Stimulated activated naive B cell treated with anti-CD40 and anti-IgM and Interleukin-4, amounts not matched to agents 10 μg/mL and 1 μg/mL and 100 μg/mL, for 72 hours (primary cell): Measurements from ENCODE around the gene KCNMA1.

Source experiments
- ATAC-seq, 2 donors: fragments of 150-1000 bp; cut with Tn5 transposase; replicated peaks; 2 replicates each; pipeline ENCODE4 v1.10.0; 2021; ENCODE audit warnings: moderate library complexity in 1 of 2
- DNase-seq: peaks from one replicate; pipeline ENCODE4 v3.0.0; 2021
- H3K27ac Mint-ChIP-seq: one replicate; pipeline ENCODE4 v1.8.0; 2022; ENCODE audit warnings: mild to moderate bottlenecking, mixed read lengths
- H3K27me3 Mint-ChIP-seq, 2 donors: one replicate each; pipeline ENCODE4 v1.8.0; 2022; ENCODE audit warnings: mixed read lengths in 2 of 2
- H3K36me3 Mint-ChIP-seq, 2 donors: one replicate each; pipeline ENCODE4 v1.8.0; 2022; ENCODE audit warnings: mixed read lengths in 2 of 2, mild to moderate bottlenecking in 1 of 2
- H3K4me1 Mint-ChIP-seq, 2 donors: one replicate each; pipeline ENCODE4 v1.8.0; 2022; ENCODE audit warnings: mixed read lengths in 2 of 2, mild to moderate bottlenecking in 1 of 2
- H3K4me3 Mint-ChIP-seq, 2 donors: one replicate each; pipeline ENCODE4 v1.8.0; 2022; ENCODE audit warnings: mild to moderate bottlenecking in 2 of 2, mixed read lengths in 2 of 2, moderate library complexity in 1 of 2
- H3K9me3 Mint-ChIP-seq, 2 donors: one replicate each; pipeline ENCODE4 v1.8.0; 2022; ENCODE audit warnings: mixed read lengths in 2 of 2, mild to moderate bottlenecking in 1 of 2

Gene KCNMA1

DNA sequence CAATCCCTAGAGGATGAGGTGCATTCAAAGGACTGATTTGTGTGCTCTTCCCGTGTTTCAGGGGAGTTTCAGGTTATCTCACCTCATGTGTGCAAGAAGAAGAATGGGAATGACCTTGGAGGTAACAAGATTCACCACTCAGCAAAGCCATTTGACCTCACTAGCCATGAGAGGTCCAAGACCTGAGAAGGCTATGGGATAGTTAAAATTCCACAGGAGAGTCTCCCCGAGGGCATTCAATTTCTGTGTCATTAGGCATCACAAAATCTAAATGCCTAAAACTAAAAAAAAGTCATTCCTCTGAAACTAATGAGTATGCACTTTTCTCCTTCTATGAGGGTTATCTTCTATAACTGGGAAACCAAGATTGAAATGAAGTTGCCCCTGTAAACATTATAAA lies 433.4 kb downstream of the KCNMA1 start:
- ATAC-seq (no peak), DNase-seq (no peak)
- H3K27ac Mint-ChIP-seq, result no peak overlapping the region
- H3K36me3 Mint-ChIP-seq, result no peaks in the 10 kb centered on the region
- H3K9me3 Mint-ChIP-seq, result peaks cover 3 to 4% of the 10 kb centered on the region in 2 donors
- no peaks in the 10 kb centered on the region for H3K4me1 Mint-ChIP-seq
- H3K27me3 Mint-ChIP-seq, result peaks cover 13 to 21% of the 10 kb centered on the region in 2 donors
- H3K4me3 Mint-ChIP-seq, result no peak overlapping the region

DNA sequence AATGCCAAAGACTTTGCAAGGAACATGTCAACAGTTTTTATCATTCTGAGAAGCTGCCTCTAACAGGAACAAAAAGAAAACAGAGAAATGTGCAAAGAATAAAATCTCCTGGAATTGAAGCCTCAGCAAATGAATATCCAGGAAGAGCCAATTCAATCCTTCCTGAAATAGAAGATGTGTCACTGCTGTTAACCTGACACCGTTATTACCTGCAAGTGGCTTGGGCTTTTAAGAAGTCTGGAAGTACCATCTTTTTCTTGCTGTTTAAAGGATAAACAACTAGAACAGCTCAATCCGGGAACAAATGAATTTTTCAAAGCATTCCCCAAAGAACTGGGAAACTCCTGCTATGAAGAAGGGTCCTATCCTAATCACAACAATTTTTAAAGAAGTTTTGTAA lies 434.8 kb downstream of the KCNMA1 start:
- ATAC-seq, result no peak
- Mint-ChIP-seq H3K4me1 (no peaks in the 10 kb centered on the region), H3K4me3 (no peak overlapping the region), H3K9me3 (peaks cover 3 to 4% of the 10 kb centered on the region in 2 donors), H3K27ac (no peak overlapping the region), H3K36me3 (no peaks in the 10 kb centered on the region), H3K27me3 (peaks cover 13 to 21% of the 10 kb centered on the region in 2 donors)
- no peak for DNase-seq

DNA sequence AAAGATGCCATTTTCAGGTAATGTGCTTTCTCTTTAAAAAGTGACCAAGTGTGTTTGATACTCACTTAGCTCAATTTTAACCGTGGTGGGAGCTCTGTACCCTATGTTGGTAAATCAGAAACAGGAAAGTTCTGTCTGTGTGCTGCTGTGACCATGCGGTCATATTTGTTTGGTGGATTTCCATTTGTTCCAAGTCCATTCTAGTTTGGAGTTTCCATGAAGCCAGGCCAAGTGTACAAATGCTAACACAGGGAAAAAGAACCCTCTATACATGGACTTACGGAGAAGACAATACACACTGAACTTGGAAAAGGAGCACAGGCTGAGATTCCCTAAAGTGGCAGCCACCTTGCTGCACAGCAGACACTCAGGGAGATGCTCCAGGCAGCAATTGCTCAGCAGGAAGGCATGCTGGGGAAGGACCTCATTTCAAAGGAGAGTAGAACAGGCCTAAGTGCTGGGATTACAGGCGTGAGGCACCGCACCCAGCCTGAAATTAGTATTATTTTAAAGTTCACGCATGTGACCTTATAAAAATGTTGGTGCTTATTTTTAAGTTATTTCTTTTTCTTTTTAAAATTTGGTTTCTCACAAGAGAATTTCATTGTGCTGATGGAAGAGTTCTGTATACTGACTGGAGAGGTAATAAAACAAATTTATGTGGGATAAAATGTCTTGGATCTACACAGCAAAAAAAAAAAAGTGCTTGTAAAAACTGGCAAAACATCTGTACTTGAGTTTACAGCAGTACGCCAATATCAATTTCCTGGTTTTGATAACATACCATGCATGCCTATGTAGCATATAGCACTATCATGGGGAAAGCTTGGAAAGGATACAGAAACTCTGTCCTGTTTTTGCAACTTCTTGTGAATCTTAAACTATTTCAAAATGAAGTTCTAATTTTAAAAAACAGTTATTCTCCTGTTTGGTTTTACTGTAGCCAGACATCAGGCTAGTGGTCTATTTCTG lies 436.2 kb downstream of the KCNMA1 start:
- peaks cover 18 to 23% of the 10 kb centered on the region in 2 donors for H3K27me3 Mint-ChIP-seq
- H3K4me1 Mint-ChIP-seq, result no peaks in the 10 kb centered on the region
- ATAC-seq, result no peak
- peaks cover 3 to 4% of the 10 kb centered on the region in 2 donors for H3K9me3 Mint-ChIP-seq
- H3K4me3 Mint-ChIP-seq, result no peak overlapping the region
- H3K27ac Mint-ChIP-seq, result no peak overlapping the region
- DNase-seq, result no peak
- H3K36me3 Mint-ChIP-seq, result no peaks in the 10 kb centered on the region

DNA sequence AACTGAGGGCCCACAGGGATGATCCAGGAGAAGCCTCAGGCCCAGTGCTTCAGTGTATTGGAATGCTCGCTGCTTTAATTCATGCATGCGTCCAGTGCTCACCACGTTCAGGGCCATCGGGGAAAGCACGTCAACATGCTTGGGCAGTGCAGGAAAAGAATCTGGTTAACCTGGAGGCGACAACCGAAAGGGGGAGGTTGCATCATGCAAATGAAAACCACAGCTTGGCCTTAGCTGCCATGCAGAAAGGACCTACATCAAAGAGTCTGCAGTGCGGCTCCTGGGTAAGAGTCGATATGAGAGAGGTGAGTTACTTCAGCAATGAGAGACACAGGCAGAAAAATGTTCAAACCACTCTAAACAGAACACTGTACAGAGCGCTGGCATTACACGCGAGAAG lies 440.1 kb downstream of the KCNMA1 start:
- DNase-seq (no peak), ATAC-seq (no peak)
- H3K27ac Mint-ChIP-seq, result no peak overlapping the region
- no peaks in the 10 kb centered on the region for H3K36me3 Mint-ChIP-seq
- no peaks in the 10 kb centered on the region for H3K4me1 Mint-ChIP-seq
- H3K27me3 Mint-ChIP-seq, result peaks cover 11 to 25% of the 10 kb centered on the region in 2 donors
- H3K9me3 Mint-ChIP-seq, result peaks cover 0 to 1% of the 10 kb centered on the region in 2 donors
- H3K4me3 Mint-ChIP-seq, result no peak overlapping the region

DNA sequence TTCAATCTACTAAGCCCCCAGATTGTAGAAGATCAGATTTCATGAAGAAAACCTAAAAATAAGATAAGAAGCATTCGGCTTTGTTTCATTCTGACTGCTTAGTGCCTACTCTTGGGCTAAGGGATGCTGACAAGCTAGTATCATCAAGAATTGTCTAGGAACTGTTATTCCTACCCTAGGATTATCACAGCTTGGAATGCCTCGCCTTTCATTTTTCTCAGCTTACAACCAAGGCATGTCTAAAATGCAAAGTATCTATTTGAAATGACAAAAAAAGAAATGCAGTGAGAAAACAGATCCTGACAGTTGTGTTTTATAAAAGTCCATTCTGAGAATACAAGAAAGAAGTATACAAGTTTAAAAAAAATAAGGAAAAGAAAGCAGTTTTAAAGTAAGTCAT lies 441.0 kb downstream of the KCNMA1 start:
- Mint-ChIP-seq H3K4me3 (no peak overlapping the region), H3K9me3 (peaks cover 0 to 1% of the 10 kb centered on the region in 2 donors), H3K4me1 (no peaks in the 10 kb centered on the region), H3K36me3 (no peaks in the 10 kb centered on the region), H3K27ac (no peak overlapping the region), H3K27me3 (peaks cover 11 to 31% of the 10 kb centered on the region in 2 donors)
- DNase-seq, result no peak
- ATAC-seq, result no peak

DNA sequence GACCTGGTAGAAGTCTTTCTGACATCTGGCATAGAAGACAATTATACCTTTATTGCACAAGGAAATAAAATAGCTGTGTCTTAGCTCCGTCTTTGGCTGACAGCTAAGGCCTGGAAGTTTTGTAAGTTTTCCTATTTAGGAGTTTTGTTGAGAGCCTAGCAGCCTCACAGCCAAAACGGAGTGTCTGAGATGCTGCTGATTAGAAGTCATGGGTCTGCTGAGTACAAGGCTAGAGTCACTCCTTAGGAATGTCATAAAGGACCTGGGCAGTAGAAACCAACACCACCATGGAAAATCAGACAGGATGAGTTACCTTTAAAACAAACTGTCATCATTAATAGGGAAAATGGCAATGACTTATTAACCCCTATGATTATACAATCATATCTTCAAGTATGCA lies 442.5 kb downstream of the KCNMA1 start:
- no peaks in the 10 kb centered on the region for H3K4me1 Mint-ChIP-seq
- H3K4me3 Mint-ChIP-seq, result no peak overlapping the region
- ATAC-seq (no peak), DNase-seq (no peak)
- H3K27me3 Mint-ChIP-seq, result peaks cover 7 to 23% of the 10 kb centered on the region in 2 donors
- H3K27ac Mint-ChIP-seq, result no peak overlapping the region
- H3K36me3 Mint-ChIP-seq, result no peaks in the 10 kb centered on the region
- peaks cover 0 to 1% of the 10 kb centered on the region in 2 donors for H3K9me3 Mint-ChIP-seq

DNA sequence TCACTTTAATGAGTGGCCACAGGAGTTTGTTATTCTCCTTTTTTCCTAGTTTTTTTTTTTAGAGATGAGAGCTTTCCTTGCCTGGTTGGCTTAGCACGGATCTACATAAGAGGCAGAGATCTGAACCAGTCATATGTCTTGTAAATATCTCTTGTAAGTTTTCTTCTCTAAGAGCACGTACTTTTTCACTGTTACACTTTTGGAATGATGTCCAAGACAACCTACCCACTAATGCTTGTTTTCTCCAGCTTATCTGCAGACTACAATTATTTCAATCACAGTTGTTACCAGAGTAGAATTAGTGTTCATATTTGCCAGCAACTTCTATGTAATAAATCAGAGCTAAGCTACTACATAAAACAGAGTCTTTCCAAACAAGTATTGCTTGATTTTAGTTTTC lies 444.6 kb downstream of the KCNMA1 start:
- DNase-seq (no peak), ATAC-seq (no peak)
- Mint-ChIP-seq H3K36me3 (no peaks in the 10 kb centered on the region), H3K4me1 (no peaks in the 10 kb centered on the region), H3K27ac (no peak overlapping the region), H3K27me3 (peaks cover 10 to 28% of the 10 kb centered on the region in 2 donors), H3K4me3 (no peak overlapping the region), H3K9me3 (peaks cover 0 to 1% of the 10 kb centered on the region in 2 donors)

DNA sequence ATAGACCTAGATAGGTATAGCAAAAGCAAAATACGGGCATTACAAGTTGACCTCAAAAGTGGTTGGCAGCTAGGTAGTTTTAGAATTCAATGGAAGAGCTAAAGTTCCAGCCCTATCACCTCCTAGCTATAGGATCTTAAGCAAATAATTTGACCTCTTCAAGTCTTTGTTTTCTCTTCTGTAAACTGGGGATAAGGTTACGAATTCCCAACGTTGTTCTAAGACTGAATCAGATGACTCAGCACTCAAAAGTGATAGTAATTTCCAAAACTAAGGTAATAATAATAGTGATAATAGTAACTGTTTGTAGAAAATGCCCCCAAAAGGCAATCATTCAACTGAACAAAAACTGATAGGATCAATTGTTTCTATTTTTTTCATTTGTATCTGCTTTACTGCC lies 445.2 kb downstream of the KCNMA1 start:
- Mint-ChIP-seq H3K9me3 (peaks cover 0 to 1% of the 10 kb centered on the region in 2 donors), H3K4me3 (no peak overlapping the region), H3K4me1 (no peaks in the 10 kb centered on the region), H3K36me3 (no peaks in the 10 kb centered on the region), H3K27ac (no peak overlapping the region), H3K27me3 (peaks cover 6 to 30% of the 10 kb centered on the region in 2 donors)
- no peak for ATAC-seq
- DNase-seq, result no peak

DNA sequence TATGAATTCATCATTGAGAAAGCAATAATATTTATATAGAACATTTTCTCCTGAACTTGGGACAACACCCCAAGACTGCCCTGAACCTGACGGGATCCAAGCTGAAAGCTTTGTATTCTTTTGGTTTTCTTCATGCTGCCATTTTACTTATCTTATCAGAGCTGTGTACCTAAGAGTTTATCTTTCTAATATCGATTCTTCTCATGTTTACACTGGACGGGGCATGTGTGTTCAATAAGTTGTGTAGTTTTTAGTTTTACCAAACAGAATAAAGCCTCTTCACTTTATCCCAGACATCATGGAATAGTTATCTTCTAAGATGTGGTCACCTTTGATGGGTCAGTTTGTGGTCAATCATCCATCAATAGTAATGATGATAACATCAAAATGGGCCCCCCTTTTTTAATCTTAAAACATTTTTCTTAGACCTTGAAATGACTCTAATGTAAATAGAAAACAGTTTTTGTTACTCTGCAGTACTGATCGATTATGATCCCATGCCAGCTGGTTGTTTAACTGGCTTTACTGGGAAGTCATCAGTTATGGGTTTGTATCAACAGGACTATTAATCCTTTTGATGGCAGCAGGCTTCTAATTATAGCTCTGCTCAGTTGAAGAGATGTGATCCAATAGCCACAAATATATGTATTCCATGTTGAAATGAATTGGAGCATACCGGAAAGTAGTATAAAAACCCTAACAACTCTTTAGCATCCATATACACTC lies 446.1 kb downstream of the KCNMA1 start:
- Mint-ChIP-seq H3K9me3 (peaks cover 0 to 1% of the 10 kb centered on the region in 2 donors), H3K36me3 (no peaks in the 10 kb centered on the region), H3K27ac (no peak overlapping the region), H3K4me1 (no peaks in the 10 kb centered on the region), H3K27me3 (peaks cover 5 to 32% of the 10 kb centered on the region in 2 donors), H3K4me3 (no peak overlapping the region)
- no peak for ATAC-seq
- no peak for DNase-seq

DNA sequence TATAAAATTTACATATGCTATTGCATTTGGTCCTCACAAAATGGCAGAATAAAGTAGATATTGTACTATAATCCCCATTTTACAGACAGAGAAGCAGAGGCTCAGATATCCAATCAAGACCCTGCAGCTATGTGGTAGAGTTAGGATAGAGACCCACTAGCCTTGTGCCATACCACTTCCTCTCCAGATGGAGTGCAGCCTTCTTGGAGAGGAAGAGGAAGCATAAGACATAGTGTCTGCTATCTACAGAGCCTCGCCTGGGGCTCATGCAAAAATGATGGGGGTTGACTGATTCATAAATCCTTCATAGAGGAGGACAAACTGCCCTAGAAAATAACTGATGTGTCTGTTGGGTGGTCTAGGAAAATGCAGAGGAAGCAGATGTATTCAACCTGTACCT lies 447.3 kb downstream of the KCNMA1 start:
- Mint-ChIP-seq H3K36me3 (no peaks in the 10 kb centered on the region), H3K4me3 (no peak overlapping the region), H3K9me3 (peaks cover 0 to 1% of the 10 kb centered on the region in 2 donors), H3K4me1 (no peaks in the 10 kb centered on the region), H3K27me3 (peaks cover 9 to 27% of the 10 kb centered on the region in 2 donors), H3K27ac (no peak overlapping the region)
- DNase-seq (no peak), ATAC-seq (no peak)

DNA sequence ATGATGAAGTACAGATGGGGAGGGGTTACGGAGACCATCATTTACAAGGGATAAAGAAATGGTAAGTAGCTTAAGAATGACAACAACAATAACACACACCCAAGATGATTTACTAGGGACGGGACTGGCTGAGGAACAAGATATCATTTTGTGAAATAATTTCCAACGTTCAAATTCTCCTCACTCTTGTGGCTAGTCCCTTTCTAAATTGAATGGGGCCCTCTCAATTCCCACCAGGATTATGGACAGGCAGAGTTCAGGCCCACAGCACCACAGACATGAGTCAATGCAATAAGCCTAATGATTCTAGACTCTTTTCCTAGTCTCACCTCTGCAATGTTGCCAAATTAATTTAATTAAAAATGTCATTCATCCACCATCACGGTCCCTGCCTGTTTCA lies 448.1 kb downstream of the KCNMA1 start:
- ATAC-seq, result no peak
- H3K4me1 Mint-ChIP-seq, result no peaks in the 10 kb centered on the region
- H3K27ac Mint-ChIP-seq, result no peak overlapping the region
- H3K4me3 Mint-ChIP-seq, result no peak overlapping the region
- H3K9me3 Mint-ChIP-seq, result peaks cover 0 to 1% of the 10 kb centered on the region in 2 donors
- no peak for DNase-seq
- no peaks in the 10 kb centered on the region for H3K36me3 Mint-ChIP-seq
- H3K27me3 Mint-ChIP-seq, result peaks cover 9 to 27% of the 10 kb centered on the region in 2 donors

DNA sequence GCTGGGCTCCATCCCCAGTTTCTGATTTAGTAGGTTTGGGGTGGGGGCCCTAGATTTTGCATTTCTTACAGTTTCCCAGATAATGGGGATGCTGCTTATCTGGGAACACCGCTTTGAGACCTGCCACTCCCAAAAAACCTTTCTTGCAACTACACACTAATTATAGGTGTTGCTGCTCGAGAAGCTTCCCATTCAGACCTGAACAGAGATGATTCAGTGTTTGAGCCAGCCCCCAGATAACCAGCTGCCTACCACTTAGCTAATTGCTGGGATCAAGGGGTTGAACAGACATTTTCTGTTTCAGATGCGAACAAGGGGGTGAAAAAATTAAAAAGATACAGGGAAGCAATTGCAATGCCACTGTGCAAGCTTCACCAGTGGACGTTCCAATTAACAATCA lies 448.5 kb downstream of the KCNMA1 start:
- Mint-ChIP-seq H3K36me3 (no peaks in the 10 kb centered on the region), H3K9me3 (peaks cover 0 to 1% of the 10 kb centered on the region in 2 donors), H3K27ac (no peak overlapping the region), H3K27me3 (peaks cover 9 to 27% of the 10 kb centered on the region in 2 donors), H3K4me3 (no peak overlapping the region), H3K4me1 (no peaks in the 10 kb centered on the region)
- DNase-seq (no peak), ATAC-seq (no peak)

DNA sequence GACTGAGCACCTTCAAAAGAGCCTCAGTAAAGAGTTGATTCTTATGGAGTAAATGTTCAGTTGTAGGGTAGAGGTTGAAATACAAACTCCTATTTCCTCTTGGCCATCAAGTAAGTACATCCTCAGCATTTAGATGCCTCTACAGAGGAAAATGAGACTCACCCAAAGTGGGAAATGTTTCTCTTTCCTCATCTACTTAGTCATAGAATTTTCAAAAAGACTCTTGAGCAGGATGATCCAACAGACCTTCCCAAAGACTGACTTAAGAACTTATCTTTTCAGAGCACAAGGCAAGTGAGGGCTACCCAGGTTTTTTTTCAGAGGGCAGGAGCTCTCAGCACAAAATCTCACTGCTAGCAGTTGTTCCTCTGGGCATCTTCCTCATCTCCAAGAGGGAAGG lies 449.1 kb downstream of the KCNMA1 start:
- Mint-ChIP-seq H3K36me3 (no peaks in the 10 kb centered on the region), H3K4me3 (no peak overlapping the region), H3K4me1 (no peaks in the 10 kb centered on the region), H3K27me3 (peaks cover 9 to 25% of the 10 kb centered on the region in 2 donors), H3K9me3 (peaks cover 0 to under 1% of the 10 kb centered on the region in 2 donors), H3K27ac (no peak overlapping the region)
- DNase-seq (no peak), ATAC-seq (no peak)

DNA sequence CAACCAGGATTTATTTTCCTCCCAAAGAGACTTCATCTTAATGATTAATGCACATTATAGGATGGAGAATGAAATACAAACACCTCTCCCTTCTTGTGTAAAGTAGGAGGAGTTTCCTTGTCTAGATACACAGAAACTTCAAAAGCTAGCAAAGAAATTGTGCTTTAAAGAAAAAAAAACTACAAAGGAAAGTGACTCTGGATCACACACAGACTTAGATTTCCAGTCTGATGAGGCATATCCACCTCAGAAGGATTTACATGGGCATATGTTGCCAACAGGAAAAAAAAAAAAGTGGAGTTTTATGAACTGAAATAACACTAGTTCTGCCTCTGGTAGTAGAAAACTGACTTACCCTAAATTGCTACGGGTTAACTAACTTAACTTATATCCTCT lies 449.6 kb downstream of the KCNMA1 start:
- Mint-ChIP-seq H3K4me1 (no peaks in the 10 kb centered on the region), H3K4me3 (no peak overlapping the region), H3K27me3 (peaks cover 12 to 20% of the 10 kb centered on the region in 2 donors), H3K27ac (no peak overlapping the region), H3K9me3 (no peaks in the 10 kb centered on the region), H3K36me3 (no peaks in the 10 kb centered on the region)
- DNase-seq (no peak), ATAC-seq (no peak)
